H1 (cell line): Measurements from ENCODE around the gene KCNQ1. TPM values are rescaled to one million over a fixed set of nuclear protein-coding genes. Genes with fewer than 3 reads are reported as not detected.

Experiments
- CTCF ChIA-PET: fragments of 300-600 bp; sonication (Branson Sonifier 250); formaldehyde crosslinking; loops from one replicate; lab custom pipeline; 2021; ENCODE audit not compliant: partially characterized antibody; lab: Charles Lee
- POLR2A ChIA-PET: fragments of 300-600 bp; sonication (Branson Sonifier 250); formaldehyde crosslinking; loops from one replicate; lab custom pipeline; 2021; ENCODE audit warnings: inconsistent platforms; ENCODE audit not compliant: partially characterized antibody; lab: Charles Lee
- DNase-seq, 2 experiments: peaks; one replicate each; pipeline versions ENCODE4 v3.0.0 to v3.0.0-alpha.2; 2010 to 2022; ENCODE audit warnings: low spot score in 2 of 2, low read depth in 1 of 2, mixed read lengths in 1 of 2
- FAIRE-seq: peaks from 2 replicates; lab custom pipeline; 2011; peaks lifted over from hg19 to GRCh38; lab: Jason Lieb, UNC
- H2AFZ ChIP-seq: 2 replicates; pipeline ENCODE4 v1.8.1; 2012; ENCODE audit warnings: low read length, inconsistent platforms
- H2AK5ac ChIP-seq: 2 replicates; pipeline ENCODE4 v1.6.1; 2013; ENCODE audit warnings: low read depth, low read length
- H2BK120ac ChIP-seq: replicated peaks from 2 replicates; pipeline ENCODE3; 2013; ENCODE audit warnings: low read depth, low read length, inconsistent platforms
- H2BK12ac ChIP-seq: 2 replicates; pipeline ENCODE4 v1.6.1; 2013; ENCODE audit warnings: low read depth, low read length
- H2BK15ac ChIP-seq: 2 replicates; pipeline ENCODE4 v1.6.1; 2013; ENCODE audit warnings: low read length
- H2BK20ac ChIP-seq: 2 replicates; pipeline ENCODE4 v1.6.1; 2013; ENCODE audit warnings: low read length
- H2BK5ac ChIP-seq: 2 replicates; pipeline ENCODE4 v1.6.1; 2013; ENCODE audit warnings: low read depth, low read length
- H3K14ac ChIP-seq: 2 replicates; pipeline ENCODE4 v1.6.1; 2013; ENCODE audit warnings: inconsistent platforms; ENCODE audit not compliant: insufficient read length
- H3K18ac ChIP-seq: 2 replicates; pipeline ENCODE4 v1.6.1; 2013; ENCODE audit warnings: low read length; ENCODE audit errors: extremely low read depth
- H3K23ac ChIP-seq: 2 replicates; pipeline ENCODE4 v1.6.1; 2013; ENCODE audit warnings: inconsistent platforms; ENCODE audit not compliant: insufficient read length
- H3K23me2 ChIP-seq: 2 replicates; pipeline ENCODE4 v1.6.1; 2013; ENCODE audit warnings: low read depth, low read length
- H3K27ac ChIP-seq: 2 replicates; pipeline ENCODE4 v1.6.1; 2011; ENCODE audit warnings: low read depth, low read length, inconsistent platforms
- H3K27me3 ChIP-seq, 4 experiments: replicated peaks in 1 of 4; 1 replicate in 1 of 4; 2 replicates in 3 of 4; pipeline versions ENCODE4 v1.6.1 to v1.8.1; 2011 to 2013; ENCODE audit warnings: low read length in 3 of 4, mild to moderate bottlenecking in 3 of 4, inconsistent platforms in 2 of 4, mixed read lengths in 2 of 4, moderate library complexity in 1 of 4; ENCODE audit not compliant: control insufficient read depth in 3 of 4, insufficient read depth in 3 of 4; ENCODE audit errors: extremely low read depth in 1 of 4
- H3K36me3 ChIP-seq, 4 experiments: 2 replicates each; pipeline versions ENCODE4 v1.6.1 to v1.8.1; 2011 to 2013; ENCODE audit warnings: mild to moderate bottlenecking in 4 of 4, low read length in 3 of 4, moderate library complexity in 2 of 4, control low read depth in 1 of 4, inconsistent platforms in 1 of 4; ENCODE audit not compliant: insufficient read depth in 4 of 4, control insufficient read depth in 2 of 4
- H3K4ac ChIP-seq: replicated peaks from 2 replicates; pipeline ENCODE3; 2013; ENCODE audit warnings: low read length, low read depth, mixed read lengths, inconsistent platforms; ENCODE audit not compliant: insufficient read length
- H3K4me1 ChIP-seq, 4 experiments: replicated peaks in 1 of 4; 1 replicate in 1 of 4; 2 replicates in 3 of 4; pipeline versions ENCODE4 v1.6.1 to v1.8.1; 2011 to 2013; ENCODE audit warnings: low read length in 3 of 4, inconsistent platforms in 2 of 4, mixed read lengths in 1 of 4; ENCODE audit not compliant: insufficient read depth in 4 of 4, control insufficient read depth in 3 of 4
- H3K4me2 ChIP-seq, 2 experiments: 2 replicates each; pipeline versions ENCODE4 v1.6.1 to v1.8.1; 2011 to 2013; ENCODE audit warnings: low read depth in 2 of 2, low read length in 2 of 2, control low read depth in 1 of 2, inconsistent platforms in 1 of 2, mild to moderate bottlenecking in 1 of 2; ENCODE audit not compliant: insufficient read depth in 1 of 2
- H3K4me3 ChIP-seq, 4 experiments: fragments of 200-600, 300-600 bp in 1 of 4; sonication (generic), shearing (Covaris generic), sonication (Bioruptor Twin) in 1 of 4; 2 replicates each; pipeline versions ENCODE4 v1.5.1 to v1.8.1; 2011 to 2016; ENCODE audit warnings: low read length in 4 of 4, low read depth in 3 of 4, control low read depth in 2 of 4, inconsistent platforms in 2 of 4, mild to moderate bottlenecking in 2 of 4, mixed read lengths in 1 of 4, moderate library complexity in 1 of 4; ENCODE audit not compliant: insufficient read depth in 2 of 4; ENCODE audit errors: extremely low read depth in 1 of 4
- H3K56ac ChIP-seq: replicated peaks from 2 replicates; pipeline ENCODE3; 2013; ENCODE audit warnings: low read depth, mild to moderate bottlenecking, mixed read lengths, low read length, inconsistent platforms; ENCODE audit not compliant: insufficient read length
- H3K79me1 ChIP-seq: 2 replicates; pipeline ENCODE4 v1.6.1; 2013; ENCODE audit warnings: low read depth, low read length, control low read depth
- H3K79me2 ChIP-seq, 2 experiments: 2 replicates each; pipeline versions ENCODE4 v1.6.1 to v1.8.1; 2012 to 2013; ENCODE audit warnings: low read length in 2 of 2, mild to moderate bottlenecking in 2 of 2, inconsistent platforms in 1 of 2; ENCODE audit not compliant: insufficient read depth in 2 of 2, control insufficient read depth in 1 of 2
- H3K9ac ChIP-seq, 4 experiments: replicated peaks in 1 of 4; 1 replicate in 1 of 4; 2 replicates in 3 of 4; pipeline versions ENCODE4 v1.6.1 to v1.8.1; 2011 to 2013; ENCODE audit warnings: low read depth in 3 of 4, low read length in 3 of 4, control low read depth in 2 of 4, mild to moderate bottlenecking in 2 of 4, moderate library complexity in 2 of 4, inconsistent platforms in 1 of 4; ENCODE audit errors: extremely low read depth in 1 of 4
- H3K9me3 ChIP-seq, 2 experiments: 2 replicates each; pipeline versions ENCODE4 v1.6.1 to v1.8.1; 2012 to 2013; ENCODE audit warnings: mild to moderate bottlenecking in 2 of 2, moderate library complexity in 2 of 2, control low read depth in 1 of 2, inconsistent platforms in 1 of 2, low read depth in 1 of 2, low read length in 1 of 2, mixed read lengths in 1 of 2; ENCODE audit not compliant: insufficient read depth in 2 of 2
- H4K20me1 ChIP-seq, 2 experiments: replicated peaks in 1 of 2; 2 replicates each; pipeline versions ENCODE3 to v1.8.1; 2011 to 2013; ENCODE audit warnings: inconsistent platforms in 2 of 2, low read length in 2 of 2, mild to moderate bottlenecking in 1 of 2; ENCODE audit not compliant: insufficient read depth in 2 of 2, control insufficient read depth in 1 of 2
- H4K5ac ChIP-seq: 2 replicates; pipeline ENCODE4 v1.6.1; 2013; ENCODE audit warnings: low read length, low read depth, mixed read lengths, inconsistent platforms; ENCODE audit not compliant: insufficient read length
- H4K8ac ChIP-seq: 2 replicates; pipeline ENCODE4 v1.8.0; 2013; ENCODE audit warnings: mild to moderate bottlenecking, moderate library complexity, low read length, inconsistent platforms; ENCODE audit not compliant: insufficient read depth; ENCODE audit errors: extremely low read depth
- H4K91ac ChIP-seq: replicated peaks from 2 replicates; pipeline ENCODE3; 2013; ENCODE audit warnings: low read length, mixed read lengths, inconsistent platforms; ENCODE audit not compliant: insufficient read length
- E2F6 ChIP-seq: IDR thresholded peaks from 2 replicates; pipeline ENCODE4 v1.6.1; 2012; ENCODE audit warnings: inconsistent platforms
- GTF2F1 ChIP-seq: IDR thresholded peaks from 2 replicates; pipeline ENCODE4 v1.6.1; 2012; ENCODE audit warnings: low read depth, low read length, improper control_type of control experiment, borderline replicate concordance
- KDM4A ChIP-seq: IDR thresholded peaks from one replicate; pipeline ENCODE4 v1.7.1; 2012; ENCODE audit warnings: low read depth, mild to moderate bottlenecking, moderate library complexity, low read length, inconsistent platforms; ENCODE audit not compliant: severe bottlenecking
- MAFK ChIP-seq: IDR thresholded peaks from 2 replicates; pipeline ENCODE4 v1.6.1; 2012; ENCODE audit warnings: low read depth, mild to moderate bottlenecking, improper control_type of control experiment, low read length
- TAF7 ChIP-seq: optimal IDR thresholded peaks from 2 replicates; pipeline ENCODE3; 2011; ENCODE audit warnings: low read depth, mild to moderate bottlenecking, inconsistent platforms, low read length, moderate library complexity, borderline replicate concordance
- WGBS, 2 experiments: shearing (Covaris generic) in 1 of 2; methylation state at CpG; one replicate each; pipeline versions ENCODE4 v1.1.6 to v1.1.7; 2013 to 2015; ENCODE audit warnings: low lambda C conversion rate in 2 of 2, mixed read lengths in 2 of 2, inconsistent platforms in 1 of 2, low coverage in 1 of 2, missing lambda C conversion rate in 1 of 2; ENCODE audit not compliant: insufficient replicate concordance in 2 of 2, insufficient coverage in 1 of 2, insufficient read length in 1 of 2; ENCODE audit errors: extremely low coverage in 1 of 2, missing lambda C conversion rate in 1 of 2; 5-methylcytosine and 5-hydroxymethylcytosine counted together
- polyA plus RNA-seq, 7 experiments: library from polyadenylated mRNA; depleted of rRNA in 3 of 7; stranded (reverse) in 5 of 7; unstranded in 2 of 7; fragments of >200 nt in 5 of 7; fragments of 200-250 nt in 2 of 7; gene quantifications; 1 replicate in 5 of 7; 2 replicates in 1 of 7; 4 replicates in 1 of 7; pipeline versions ENCODE4 v1.2.1 to v1.2.3, GENCODE V29; 2011 to 2013; ENCODE audit warnings: missing spikeins in 2 of 7, mixed read lengths in 2 of 7
- total RNA-seq: library from RNA; stranded (reverse); fragmentation: NEBNext Ultra II Directional; extraction: Animal tissue kit (Norgen Biotek cat#: 25700); gene quantifications from 2 replicates; pipeline ENCODE4 v1.2.1, GENCODE V29; 2021

The KCNQ1 gene
- total and polyA plus RNA-seq, 2 of the 8 experiments (the other 6 are each of a cell fraction or from before 2014, with no cell fraction given), result 1.9 to 2.0 TPM

GRCh38 chr11:2518983-2519340, 74.2 kb downstream of the KCNQ1 start:
- peak in 1 of 2 experiments; percentile 37 for DNase-seq
- CTCF ChIA-PET, result interaction anchor here (0.7 to 7.3 kb wide), 5 partner anchors 10 to 373 kb away, joined by 3 to 50 read pairs (median 5); no protein-coding TSS in a partner anchor
- Histone ChIP-seq H3K56ac (no peak overlapping the region), H3K79me2 (no peaks in the 10 kb centered on the region), H2BK5ac (no peak overlapping the region), H4K20me1 (no peaks in the 10 kb centered on the region), H3K4me2 (no peak overlapping the region), H3K9ac (no peak overlapping the region), H3K4ac (no peak overlapping the region), H2BK12ac (no peak overlapping the region), H2BK20ac (no peak overlapping the region), H2AFZ (no peak overlapping the region)
- TF ChIP-seq MAFK (no peak), TAF7 (no peak), KDM4A (no peak), E2F6 (no peak), GTF2F1 (no peak)
- TF ChIP-seq, all 59 proteins: peak for 0
- Histone ChIP-seq H3K27ac (no peak overlapping the region), H3K14ac (no peak overlapping the region), H3K23ac (no peak overlapping the region), H3K9me3 (no peaks in the 10 kb centered on the region), H3K23me2 (no peaks in the 10 kb centered on the region), H2BK15ac (no peak overlapping the region), H4K5ac (no peak overlapping the region), H3K4me3 (no peak overlapping the region), H3K4me1 (no peaks in the 10 kb centered on the region), H2AK5ac (no peak overlapping the region), H3K27me3 (peaks cover 0 to 13% (median 3%) of the 10 kb centered on the region in 4 experiments; a peak in 5 of 7 replicates), H4K8ac (no peak overlapping the region), H3K36me3 (no peaks in the 10 kb centered on the region), H4K91ac (no peak overlapping the region), H3K79me1 (no peaks in the 10 kb centered on the region), H3K18ac (no peak overlapping the region), H2BK120ac (no peak overlapping the region)
- POLR2A ChIA-PET, result no interaction called here
- WGBS, 2 experiments, result 82% methylated on average over 8 of the region's 8 CpGs; no CpG with 5 or more reads in 1 of the 2 experiments
- no peak for FAIRE-seq
